GM12874 (cell line): ENCODE measurements around the gene TNS1.

ENCODE experiments used
- TF ChIP-seq, protein P1 (sequence below): IDR thresholded peaks from 2 replicates; pipeline ENCODE4 v1.5.1; 2011; ENCODE audit warnings: low read depth, mild to moderate bottlenecking, control low read depth, low read length, moderate library complexity; ENCODE audit not compliant: insufficient read depth

The TNS1 gene

DNA sequence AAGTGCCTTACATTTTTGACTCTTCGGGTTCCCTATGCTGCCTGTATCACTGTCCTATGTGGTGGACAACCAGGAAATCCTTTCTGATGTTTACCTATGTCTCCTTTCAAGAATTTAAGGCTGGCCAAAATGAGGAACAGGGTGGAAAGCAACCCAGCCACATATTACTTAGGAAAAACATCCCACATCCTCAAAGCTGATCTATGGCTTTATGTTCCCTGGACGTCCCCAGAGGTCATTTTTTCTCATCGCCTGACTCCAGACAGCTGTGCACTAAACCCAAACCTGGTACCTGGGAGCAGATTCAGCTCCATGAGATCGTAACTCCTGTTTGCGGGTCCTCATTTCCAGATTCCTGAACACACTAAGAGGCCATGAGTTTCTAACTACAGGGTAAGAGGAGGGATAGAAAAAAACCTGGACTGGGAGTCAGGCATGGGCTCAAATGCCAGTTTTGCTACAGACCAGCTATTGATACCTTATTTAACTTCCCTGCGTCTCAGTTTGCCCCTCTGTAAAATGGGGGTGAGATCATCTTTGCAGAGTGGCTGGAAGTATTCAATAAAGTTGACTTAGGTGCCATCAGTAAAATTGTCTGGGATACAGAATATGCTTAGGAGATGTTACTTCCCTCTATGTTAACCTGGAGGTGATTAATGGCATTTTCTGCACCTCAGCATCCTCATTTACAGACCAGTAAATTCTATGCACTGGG is 70.8 kb downstream of the TNS1 start:
- TF ChIP-seq, protein P1, sequence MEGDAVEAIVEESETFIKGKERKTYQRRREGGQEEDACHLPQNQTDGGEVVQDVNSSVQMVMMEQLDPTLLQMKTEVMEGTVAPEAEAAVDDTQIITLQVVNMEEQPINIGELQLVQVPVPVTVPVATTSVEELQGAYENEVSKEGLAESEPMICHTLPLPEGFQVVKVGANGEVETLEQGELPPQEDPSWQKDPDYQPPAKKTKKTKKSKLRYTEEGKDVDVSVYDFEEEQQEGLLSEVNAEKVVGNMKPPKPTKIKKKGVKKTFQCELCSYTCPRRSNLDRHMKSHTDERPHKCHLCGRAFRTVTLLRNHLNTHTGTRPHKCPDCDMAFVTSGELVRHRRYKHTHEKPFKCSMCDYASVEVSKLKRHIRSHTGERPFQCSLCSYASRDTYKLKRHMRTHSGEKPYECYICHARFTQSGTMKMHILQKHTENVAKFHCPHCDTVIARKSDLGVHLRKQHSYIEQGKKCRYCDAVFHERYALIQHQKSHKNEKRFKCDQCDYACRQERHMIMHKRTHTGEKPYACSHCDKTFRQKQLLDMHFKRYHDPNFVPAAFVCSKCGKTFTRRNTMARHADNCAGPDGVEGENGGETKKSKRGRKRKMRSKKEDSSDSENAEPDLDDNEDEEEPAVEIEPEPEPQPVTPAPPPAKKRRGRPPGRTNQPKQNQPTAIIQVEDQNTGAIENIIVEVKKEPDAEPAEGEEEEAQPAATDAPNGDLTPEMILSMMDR = no peak

DNA sequence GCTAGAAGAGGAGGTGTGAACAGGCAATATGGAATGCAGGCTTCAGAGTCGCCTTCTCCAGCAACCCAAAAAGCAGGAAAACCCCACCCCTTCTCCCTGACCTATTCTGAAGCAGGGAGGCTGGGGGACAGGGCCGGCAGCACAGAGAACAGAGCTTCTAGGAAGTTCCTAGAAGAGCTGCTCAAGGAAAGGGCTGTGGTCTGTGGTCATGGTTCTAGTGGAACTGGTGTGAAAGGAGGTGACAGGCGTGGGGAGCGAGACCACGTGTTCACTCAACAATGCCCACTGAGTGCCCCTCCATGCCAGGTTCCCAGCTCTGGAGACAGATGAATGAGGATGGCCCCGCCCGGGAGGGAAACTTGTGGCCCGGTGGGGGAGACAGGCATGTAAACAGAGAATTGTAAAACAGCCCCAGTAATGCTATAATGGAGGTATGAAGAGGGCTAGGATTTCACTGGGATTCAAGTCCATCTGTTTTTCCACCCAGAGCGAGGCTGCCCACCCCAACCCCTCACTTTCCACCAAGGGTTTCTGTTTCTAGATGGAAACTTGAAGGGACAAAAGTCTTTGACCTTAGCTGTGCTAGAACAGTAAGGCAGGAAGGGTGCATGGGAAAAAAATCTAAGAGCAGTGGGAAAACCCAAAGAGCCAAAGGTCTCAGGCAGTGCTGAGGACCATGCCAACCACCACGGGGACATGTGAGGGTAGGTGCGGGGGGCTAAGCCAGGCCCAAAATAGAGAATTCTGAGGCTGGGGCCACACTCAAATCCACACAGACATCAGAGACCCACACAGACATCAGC is 71.8 kb downstream of the TNS1 start:
- TF ChIP-seq, protein P1 = no peak

DNA sequence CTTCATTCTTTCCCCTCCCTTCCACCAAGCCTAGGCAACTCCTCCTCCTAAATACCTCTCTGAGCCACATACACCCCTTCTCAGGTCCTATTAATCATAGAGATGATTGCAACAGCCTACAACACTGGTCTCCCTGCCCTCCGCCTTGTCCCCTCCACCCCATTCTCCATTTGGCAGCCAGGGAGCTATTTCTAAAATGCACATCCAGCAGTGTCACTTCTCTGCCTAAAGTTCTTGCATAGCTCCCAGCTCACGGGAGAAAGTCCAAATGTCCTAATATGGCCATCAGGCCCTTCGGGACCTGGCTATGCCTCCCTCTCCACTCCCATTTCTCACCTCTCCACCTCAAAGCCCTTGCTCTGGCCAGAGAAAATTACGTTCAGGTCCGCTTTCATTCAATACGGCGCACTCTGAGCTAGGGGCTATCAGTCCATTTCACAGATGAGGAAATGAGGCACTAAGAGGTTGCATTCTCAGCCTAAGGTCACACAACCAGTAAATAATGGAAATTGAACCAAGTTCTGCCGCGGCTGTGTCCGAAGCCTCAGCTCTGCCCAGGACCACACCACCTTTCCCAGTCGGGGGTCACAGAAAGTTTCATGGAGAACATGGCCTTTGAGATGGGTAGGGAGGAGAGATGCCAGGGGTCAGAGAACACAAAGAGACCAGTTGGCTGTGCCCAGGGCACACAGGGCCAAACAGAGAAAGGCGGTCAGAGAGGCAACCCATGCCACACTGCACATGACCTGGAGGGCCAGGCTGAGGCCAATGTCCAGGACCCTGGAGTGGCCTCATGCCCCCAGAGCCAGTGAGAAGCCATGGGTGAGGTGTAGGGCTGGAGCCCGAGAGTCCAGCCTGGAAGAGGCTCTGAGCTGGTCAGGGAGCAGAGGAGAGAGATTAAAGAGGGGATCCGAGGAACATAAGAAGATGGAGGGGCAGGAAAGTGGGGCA is 72.8 kb downstream of the TNS1 start:
- TF ChIP-seq, protein P1 = no peak

DNA sequence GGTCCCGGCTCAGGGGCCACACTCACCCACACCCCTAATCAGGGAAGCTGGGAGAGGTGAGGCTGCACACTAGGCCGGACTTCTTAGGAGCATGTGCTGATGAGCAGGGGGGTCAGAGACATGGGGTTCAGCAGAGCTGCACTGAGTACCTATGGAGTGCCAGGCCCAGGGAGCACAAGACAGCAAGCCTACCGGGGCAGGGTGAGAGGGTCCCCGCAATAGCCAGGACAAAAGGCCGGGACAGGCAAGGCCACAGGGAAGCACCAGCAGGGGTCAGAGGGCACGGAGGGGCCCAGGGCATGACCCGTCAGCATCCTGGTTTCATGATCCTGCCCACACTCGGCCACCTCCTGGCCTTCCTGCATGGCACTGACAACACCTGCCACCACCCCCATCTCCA is 73.5 kb downstream of the TNS1 start:
- TF ChIP-seq, protein P1 = no peak

DNA sequence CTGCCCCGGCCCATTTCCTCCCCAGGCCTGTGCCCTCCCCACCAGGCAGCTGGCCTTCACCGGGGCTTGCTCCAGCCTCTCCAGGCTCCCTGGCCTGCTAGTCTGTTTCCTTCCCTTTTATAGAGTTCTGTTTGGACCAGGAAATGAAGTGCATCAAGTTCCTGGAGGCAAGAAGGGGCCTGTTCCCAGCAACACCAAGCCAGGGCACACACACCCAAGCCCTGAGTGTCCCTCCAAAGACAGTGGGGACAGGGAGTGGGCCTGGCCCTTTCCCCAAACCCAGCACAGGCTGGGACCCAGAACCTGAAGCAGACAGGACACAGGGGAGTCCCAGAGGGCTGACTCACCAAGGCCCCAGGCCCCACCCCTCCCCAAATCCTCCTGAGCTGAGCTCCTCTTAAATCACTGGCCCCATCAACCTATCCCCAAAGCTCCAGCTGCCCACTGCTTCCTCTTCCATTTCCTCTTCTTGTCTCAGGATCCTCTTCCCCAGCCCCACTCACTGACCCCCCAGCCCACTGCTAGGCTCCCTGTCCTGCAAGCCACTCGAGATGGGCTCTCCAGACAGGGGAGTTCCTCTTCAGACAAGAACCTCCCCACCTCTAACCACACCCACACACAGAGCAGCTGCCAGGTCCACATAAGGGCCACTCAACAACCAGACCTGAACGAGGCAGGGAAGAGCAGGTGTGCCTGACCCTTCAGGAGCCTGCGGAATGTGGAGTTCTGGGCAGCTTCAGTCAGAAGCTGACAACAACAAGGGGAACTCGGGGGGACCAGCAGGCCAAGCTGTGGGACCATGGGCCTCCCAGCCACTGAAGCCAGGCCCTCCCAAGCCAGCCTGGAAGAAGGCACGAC is 74.2 kb downstream of the TNS1 start:
- TF ChIP-seq, protein P1 = no peak

DNA sequence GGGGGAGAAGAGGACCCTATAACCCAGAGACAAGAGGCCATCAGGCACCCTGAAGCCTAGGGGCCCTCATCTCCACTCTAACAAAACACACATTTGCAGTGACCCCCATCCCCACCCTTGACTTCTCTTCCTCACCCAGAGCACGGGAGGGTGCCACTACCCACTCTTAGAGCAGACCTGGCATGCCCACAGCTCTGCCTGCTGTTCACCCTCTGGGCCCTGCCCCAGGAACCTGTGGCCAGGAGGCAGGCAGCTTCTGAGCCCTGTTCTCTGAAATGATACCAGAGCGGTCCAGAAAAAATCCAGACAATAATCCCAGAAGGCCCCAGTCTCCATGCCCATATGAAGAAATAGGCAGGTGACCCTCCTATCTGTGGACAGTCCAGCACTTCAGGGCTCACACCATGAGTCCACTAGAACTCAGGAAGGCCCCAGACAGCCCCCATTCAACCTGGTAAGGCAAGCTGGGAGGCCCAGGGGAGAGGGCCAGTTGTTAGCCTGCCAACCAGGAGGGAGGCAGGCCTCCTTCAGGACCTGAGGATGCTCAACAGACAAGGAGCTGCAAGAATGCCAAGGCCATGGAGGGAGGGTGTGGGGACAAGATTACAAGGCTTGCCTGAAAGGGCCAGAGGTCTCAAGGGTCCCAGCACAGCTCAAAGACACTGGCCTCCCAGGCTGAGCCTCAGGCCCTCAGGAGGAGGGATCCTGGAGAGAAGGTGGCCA is 75.0 kb downstream of the TNS1 start:
- TF ChIP-seq, protein P1 = no peak
